Adrenal gland (tissue), 5 donors: Measurements from ENCODE around the gene CIB2.

Experiments
- CTCF ChIP-seq, 6 experiments: fragments of 450-650 bp in 4 of 6; fragments of 200-600 bp in 2 of 6; sonication (generic) in 1 of 6; IDR thresholded peaks; 1 replicate in 5 of 6; 2 replicates in 1 of 6; pipeline versions ENCODE4 v1.5.1 to v1.8.0; 2016 to 2021; ENCODE audit warnings: antibody characterized with exemption in 6 of 6, mild to moderate bottlenecking in 2 of 6, moderate library complexity in 1 of 6
- POLR2A ChIP-seq, 2 donors: fragments of 450-650 bp; IDR thresholded peaks; one replicate each; pipeline ENCODE4 v1.6.1; 2017; ENCODE audit warnings: antibody characterized with exemption in 2 of 2, mild to moderate bottlenecking in 2 of 2, moderate library complexity in 1 of 2
- donor health status: DM: no; HTN: no; CAD: no.

GRCh38 chr15:78112551-78112950 is 18.7 kb downstream of the CIB2 start:
- no peak for TF ChIP-seq POLR2A (IDR thresholded peaks at IDR 0.05)
- TF ChIP-seq CTCF (IDR thresholded peaks at IDR 0.05), result no peak
